Fibroblast of lung (primary cell): ENCODE data around the gene SSH2.

Experiments
- EZH2 ChIP-seq: IDR thresholded peaks from 2 replicates; pipeline ENCODE4 v1.5.1; 2012; ENCODE audit warnings: low read length, control low read depth, mild to moderate bottlenecking; ENCODE audit errors: missing control alignments
- TF ChIP-seq, protein P1 (sequence below), 2 donors: IDR thresholded peaks in 1 of 2; conservative IDR thresholded peaks in 1 of 2; 1 replicate in 1 of 2; 2 replicates in 1 of 2; pipeline ENCODE4 v1.5.1; 2011 to 2012; ENCODE audit warnings: low read length in 2 of 2, control low read depth in 1 of 2, inconsistent platforms in 1 of 2, low read depth in 1 of 2, mild to moderate bottlenecking in 1 of 2

DNA sequence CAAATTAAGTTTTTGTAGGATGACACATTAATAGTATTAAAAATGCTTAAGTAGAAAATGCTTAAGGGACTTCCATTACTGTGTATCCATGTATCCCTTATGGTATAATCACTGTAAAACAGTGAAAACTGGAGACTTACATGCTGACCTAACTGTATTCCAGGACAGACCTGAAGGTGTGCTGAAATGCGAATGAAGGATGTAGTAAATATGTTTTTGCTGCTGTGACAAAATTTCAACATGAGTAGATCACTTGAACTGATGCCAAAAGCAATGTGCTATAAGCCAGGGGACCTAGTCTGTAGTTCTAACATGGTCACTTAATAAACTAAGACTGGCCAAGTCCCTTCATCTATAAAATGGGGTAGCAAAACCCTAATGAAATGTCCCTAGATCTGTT is 165.3 kb downstream of the SSH2 start:
- TF ChIP-seq, protein P1, sequence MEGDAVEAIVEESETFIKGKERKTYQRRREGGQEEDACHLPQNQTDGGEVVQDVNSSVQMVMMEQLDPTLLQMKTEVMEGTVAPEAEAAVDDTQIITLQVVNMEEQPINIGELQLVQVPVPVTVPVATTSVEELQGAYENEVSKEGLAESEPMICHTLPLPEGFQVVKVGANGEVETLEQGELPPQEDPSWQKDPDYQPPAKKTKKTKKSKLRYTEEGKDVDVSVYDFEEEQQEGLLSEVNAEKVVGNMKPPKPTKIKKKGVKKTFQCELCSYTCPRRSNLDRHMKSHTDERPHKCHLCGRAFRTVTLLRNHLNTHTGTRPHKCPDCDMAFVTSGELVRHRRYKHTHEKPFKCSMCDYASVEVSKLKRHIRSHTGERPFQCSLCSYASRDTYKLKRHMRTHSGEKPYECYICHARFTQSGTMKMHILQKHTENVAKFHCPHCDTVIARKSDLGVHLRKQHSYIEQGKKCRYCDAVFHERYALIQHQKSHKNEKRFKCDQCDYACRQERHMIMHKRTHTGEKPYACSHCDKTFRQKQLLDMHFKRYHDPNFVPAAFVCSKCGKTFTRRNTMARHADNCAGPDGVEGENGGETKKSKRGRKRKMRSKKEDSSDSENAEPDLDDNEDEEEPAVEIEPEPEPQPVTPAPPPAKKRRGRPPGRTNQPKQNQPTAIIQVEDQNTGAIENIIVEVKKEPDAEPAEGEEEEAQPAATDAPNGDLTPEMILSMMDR (conservative IDR thresholded peaks at IDR 0.05 in 1 of 2, IDR thresholded peaks at IDR 0.05 in 1 of 2; ENCODE audit: low read depth in 1 of 2, low read length in 2 of 2): no peak
- no peak for TF ChIP-seq EZH2
